ENCODE data around the gene MAML3. TPM values are rescaled to one million over a fixed set of nuclear protein-coding genes. Genes with fewer than 3 reads are reported as not detected.

The MAML3 gene
- polyA plus RNA-seq, 1 donor, result 3.9 TPM

GRCh38 chr4:140046543-140046942, 107.4 kb downstream of the MAML3 start:
- no peak for DNase-seq (ENCODE audit: low read depth)

- DNase-seq (ENCODE audit: low read depth), result no peak
Observed at GRCh38 chr4:140046016-140046415, 108.0 kb downstream of the MAML3 start.

- no peak for DNase-seq (ENCODE audit: low read depth)
Observed at GRCh38 chr4:140044337-140044902, 109.6 kb downstream of the MAML3 start.

GRCh38 chr4:140042634-140043033, 111.3 kb downstream of the MAML3 start:
- no peak for DNase-seq (ENCODE audit: low read depth)

- DNase-seq (ENCODE audit: low read depth), result no peak
Observed at GRCh38 chr4:140038031-140038533, 115.9 kb downstream of the MAML3 start.

GRCh38 chr4:140037353-140038030, 116.5 kb downstream of the MAML3 start:
- DNase-seq (ENCODE audit: low read depth), result no peak

GRCh38 chr4:140031706-140032105, 122.3 kb downstream of the MAML3 start:
- no peak for DNase-seq (ENCODE audit: low read depth)

- DNase-seq (ENCODE audit: low read depth), result no peak
Observed at GRCh38 chr4:140031061-140031460, 122.9 kb downstream of the MAML3 start.

- no peak for DNase-seq (ENCODE audit: low read depth)
Observed at GRCh38 chr4:140028676-140029517, 125.1 kb downstream of the MAML3 start.

- DNase-seq (ENCODE audit: low read depth), result no peak
Observed at GRCh38 chr4:140028101-140028500, 125.9 kb downstream of the MAML3 start.

- DNase-seq (ENCODE audit: low read depth), result no peak
Observed at GRCh38 chr4:140027101-140027500, 126.9 kb downstream of the MAML3 start.

GRCh38 chr4:140025470-140025869, 128.5 kb downstream of the MAML3 start:
- no peak for DNase-seq (ENCODE audit: low read depth)

- DNase-seq (ENCODE audit: low read depth), result no peak
Observed at GRCh38 chr4:140020457-140021361, 133.3 kb downstream of the MAML3 start.

GRCh38 chr4:140019619-140020347, 134.2 kb downstream of the MAML3 start:
- no peak for DNase-seq (ENCODE audit: low read depth)

- no peak for DNase-seq (ENCODE audit: low read depth)
Observed at GRCh38 chr4:140018931-140019618, 134.9 kb downstream of the MAML3 start.

- no peak for DNase-seq (ENCODE audit: low read depth)
Observed at GRCh38 chr4:140014284-140014683, 139.7 kb downstream of the MAML3 start.

GRCh38 chr4:140012688-140013486, 141.1 kb downstream of the MAML3 start:
- no peak for DNase-seq (ENCODE audit: low read depth)

- no peak for DNase-seq (ENCODE audit: low read depth)
Observed at GRCh38 chr4:140005699-140006098, 148.3 kb downstream of the MAML3 start.

- no peak for DNase-seq (ENCODE audit: low read depth)
Observed at GRCh38 chr4:140004922-140005627, 148.9 kb downstream of the MAML3 start.
